Esophagus squamous epithelium (tissue), 5 donors: ENCODE data around the gene PARL. TPM values are rescaled to one million over a fixed set of nuclear protein-coding genes. Genes with fewer than 3 reads are reported as not detected.

Experiments
- DNase-seq: peaks from one replicate; lab custom pipeline; 2025; lab: John Stamatoyannopoulos, UW
- H3K27ac ChIP-seq, 4 donors: fragments of 200-600 bp; sonication (generic); one replicate each; pipeline ENCODE4 v1.5.1; 2016 to 2019; ENCODE audit warnings: mild to moderate bottlenecking in 1 of 4
- H3K27me3 ChIP-seq, 4 donors: fragments of 200-600 bp; sonication (generic); 1 replicate in 3 of 4; 2 replicates in 1 of 4; pipeline versions ENCODE4 v1.5.1 to v1.6.0; 2017 to 2021; ENCODE audit warnings: antibody characterized with exemption in 1 of 4
- H3K36me3 ChIP-seq, 3 donors: fragments of 200-600 bp; sonication (generic); one replicate each; pipeline ENCODE4 v1.5.1; 2016 to 2019
- H3K4me1 ChIP-seq, 3 donors: fragments of 200-600 bp; sonication (generic); one replicate each; pipeline ENCODE4 v1.5.1; 2017 to 2019
- H3K4me3 ChIP-seq, 4 donors: fragments of 200-600 bp; sonication (generic); 1 replicate in 3 of 4; 2 replicates in 1 of 4; pipeline ENCODE4 v1.5.1; 2016 to 2019; ENCODE audit warnings: mild to moderate bottlenecking in 2 of 4, moderate library complexity in 1 of 4
- H3K9me3 ChIP-seq, 3 donors: fragments of 200-600 bp; sonication (generic); one replicate each; pipeline ENCODE4 v1.5.1; 2016 to 2019
- POLR2A ChIP-seq, 4 donors: fragments of 450-650 bp; IDR thresholded peaks; one replicate each; pipeline ENCODE4 v1.6.1; 2017; ENCODE audit warnings: antibody characterized with exemption in 4 of 4, mild to moderate bottlenecking in 4 of 4, moderate library complexity in 3 of 4
- WGBS, 2 donors: methylation state at CpG; one replicate each; pipeline ENCODE4 v1.1.5; 2018; 5-methylcytosine and 5-hydroxymethylcytosine counted together
- intact Hi-C: fragments of 100-400 bp; cut with DNase I; formaldehyde crosslinking; loops from one replicate; pipeline ENCODE4 v1.15.0; 2022
- total RNA-seq, 4 donors: library from RNA; depleted of rRNA; stranded (reverse); fragments of >200 nt; gene quantifications; one replicate each; pipeline ENCODE4 v1.1.0, GENCODE V29; 2016
- TF ChIP-seq, protein P1 (sequence below), 6 experiments: fragments of 450-650 bp in 4 of 6; fragments of 200-600 bp in 2 of 6; sonication (generic) in 2 of 6; IDR thresholded peaks; one replicate each; pipeline ENCODE4 v1.5.1; 2016 to 2019; ENCODE audit warnings: antibody characterized with exemption in 6 of 6, mild to moderate bottlenecking in 4 of 6, moderate library complexity in 4 of 6
- donor health status: DM: yes; HTN: yes; CAD: no.

PARL gene
- total RNA-seq, 4 donors from 2014 or later, result 23.3 to 45.0 (median 39.7) TPM

GRCh38 chr3:183830187-183830586 lies 54.5 kb downstream of the PARL start:
- TF ChIP-seq, protein P1, sequence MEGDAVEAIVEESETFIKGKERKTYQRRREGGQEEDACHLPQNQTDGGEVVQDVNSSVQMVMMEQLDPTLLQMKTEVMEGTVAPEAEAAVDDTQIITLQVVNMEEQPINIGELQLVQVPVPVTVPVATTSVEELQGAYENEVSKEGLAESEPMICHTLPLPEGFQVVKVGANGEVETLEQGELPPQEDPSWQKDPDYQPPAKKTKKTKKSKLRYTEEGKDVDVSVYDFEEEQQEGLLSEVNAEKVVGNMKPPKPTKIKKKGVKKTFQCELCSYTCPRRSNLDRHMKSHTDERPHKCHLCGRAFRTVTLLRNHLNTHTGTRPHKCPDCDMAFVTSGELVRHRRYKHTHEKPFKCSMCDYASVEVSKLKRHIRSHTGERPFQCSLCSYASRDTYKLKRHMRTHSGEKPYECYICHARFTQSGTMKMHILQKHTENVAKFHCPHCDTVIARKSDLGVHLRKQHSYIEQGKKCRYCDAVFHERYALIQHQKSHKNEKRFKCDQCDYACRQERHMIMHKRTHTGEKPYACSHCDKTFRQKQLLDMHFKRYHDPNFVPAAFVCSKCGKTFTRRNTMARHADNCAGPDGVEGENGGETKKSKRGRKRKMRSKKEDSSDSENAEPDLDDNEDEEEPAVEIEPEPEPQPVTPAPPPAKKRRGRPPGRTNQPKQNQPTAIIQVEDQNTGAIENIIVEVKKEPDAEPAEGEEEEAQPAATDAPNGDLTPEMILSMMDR (IDR thresholded peaks at IDR 0.05), result no peak
- no peak for TF ChIP-seq POLR2A (IDR thresholded peaks at IDR 0.05)
- H3K4me1 ChIP-seq, result peaks cover 0 to 17% (median 5%) of the 10 kb centered on the region in 3 donors
- intact Hi-C loops, result no loop called here
- H3K27me3 ChIP-seq, result no peaks in the 10 kb centered on the region
- no peak overlapping the region for H3K4me3 ChIP-seq
- H3K9me3 ChIP-seq, result no peaks in the 10 kb centered on the region
- H3K27ac ChIP-seq, result no peak overlapping the region
- no peak for DNase-seq
- 93 to 100% methylated on average over 2 to 8 of the region's 9 CpGs for WGBS, 2 donors
- H3K36me3 ChIP-seq, result peaks cover 10 to 74% (median 13%) of the 10 kb centered on the region in 3 donors

GRCh38 chr3:183829466-183829865 lies 55.2 kb downstream of the PARL start:
- no peak overlapping the region for H3K27ac ChIP-seq
- WGBS, 2 donors, result 91 to 93% methylated on average over 8 to 9 of the region's 9 CpGs
- H3K27me3 ChIP-seq, result no peaks in the 10 kb centered on the region
- no peak overlapping the region for H3K4me3 ChIP-seq
- H3K36me3 ChIP-seq, result peaks cover 10 to 68% (median 13%) of the 10 kb centered on the region in 3 donors
- peaks cover 7 to 24% (median 10%) of the 10 kb centered on the region in 3 donors for H3K4me1 ChIP-seq
- intact Hi-C loops, result no loop called here
- H3K9me3 ChIP-seq, result no peaks in the 10 kb centered on the region
- no peak for DNase-seq
- TF ChIP-seq, protein P1 (IDR thresholded peaks at IDR 0.05), result no peak
- no peak for TF ChIP-seq POLR2A (IDR thresholded peaks at IDR 0.05)

DNA sequence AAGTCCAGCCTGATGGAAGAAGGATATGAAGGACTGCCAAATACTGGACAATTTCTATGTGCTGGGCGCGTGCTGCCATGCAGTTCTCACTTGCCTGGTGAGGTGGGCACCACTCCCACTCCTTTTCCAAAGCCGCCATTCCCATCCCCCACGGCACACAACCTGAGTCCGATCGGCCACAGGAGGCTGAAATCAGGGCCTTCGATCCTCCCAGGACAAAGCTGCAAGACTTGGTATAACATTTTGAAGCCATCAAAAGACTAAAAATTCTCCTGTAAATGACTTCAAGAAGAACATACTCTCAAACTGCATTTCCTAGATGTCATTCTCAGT lies 56.2 kb downstream of the PARL start:
- H3K36me3 ChIP-seq, result peaks cover 8 to 58% (median 10%) of the 10 kb centered on the region in 3 donors
- no peak for DNase-seq

GRCh38 chr3:183827809-183828537 lies 56.7 kb downstream of the PARL start:
- intact Hi-C loops, result no loop called here
- Histone ChIP-seq H3K27me3 (no peaks in the 10 kb centered on the region), H3K9me3 (no peaks in the 10 kb centered on the region), H3K4me1 (peaks cover 13 to 31% (median 13%) of the 10 kb centered on the region in 3 donors), H3K36me3 (peaks cover 2 to 53% (median 5%) of the 10 kb centered on the region in 3 donors), H3K4me3 (no peak overlapping the region), H3K27ac (no peak overlapping the region)
- no peak for TF ChIP-seq POLR2A (IDR thresholded peaks at IDR 0.05)
- DNase-seq, result no peak
- WGBS, 2 donors, result 82 to 86% methylated on average over 12 of the region's 14 CpGs

More for the DNA sequence above, 56.2 kb downstream of the PARL start:
- H3K4me1 ChIP-seq, result peaks cover 13 to 31% (median 13%) of the 10 kb centered on the region in 3 donors
- no peak for TF ChIP-seq POLR2A (IDR thresholded peaks at IDR 0.05)
- TF ChIP-seq, protein P1 (IDR thresholded peaks at IDR 0.05), result no peak
- no peaks in the 10 kb centered on the region for H3K9me3 ChIP-seq
- no peaks in the 10 kb centered on the region for H3K27me3 ChIP-seq
- intact Hi-C loops, result no loop called here
- H3K27ac ChIP-seq, result no peak overlapping the region
- WGBS, 2 donors, result 89 to 97% methylated on average over 7 of the region's 7 CpGs
- no peak overlapping the region for H3K4me3 ChIP-seq

GRCh38 chr3:183826448-183827250 lies 58.0 kb downstream of the PARL start:
- no peak for DNase-seq

More at GRCh38 chr3:183826448-183827250, 58.0 kb downstream of the PARL start:
- Histone ChIP-seq H3K36me3 (peaks cover 0 to 40% (median 0%) of the 10 kb centered on the region in 3 donors), H3K27ac (peak overlapping the region in 1 of 4 donors; percentile 4), H3K9me3 (no peaks in the 10 kb centered on the region), H3K27me3 (no peaks in the 10 kb centered on the region), H3K4me3 (no peak overlapping the region), H3K4me1 (peaks cover 13 to 31% (median 13%) of the 10 kb centered on the region in 3 donors)
- no peak for TF ChIP-seq POLR2A (IDR thresholded peaks at IDR 0.05)
- intact Hi-C loops, result no loop called here
- WGBS, 2 donors, result 67 to 75% methylated on average over 12 to 14 of the region's 14 CpGs
